Muscle of leg (tissue), 11 donors: ENCODE measurements around the gene MYL9. TPM values are rescaled to one million over a fixed set of nuclear protein-coding genes. Genes with fewer than 3 reads are reported as not detected.
A peak's percentile ranks its signal among the peaks of the same experiment; 100 is the strongest.

Experiments
- DNase-seq: peaks from one replicate; pipeline ENCODE4 v3.0.0; 2013
- H3K27ac ChIP-seq: one replicate; pipeline ENCODE4 v1.5.1; 2013; ENCODE audit warnings: mild to moderate bottlenecking, low read length, control low read depth
- H3K27me3 ChIP-seq: one replicate; pipeline ENCODE4 v1.6.1; 2013; ENCODE audit warnings: low read length; ENCODE audit not compliant: control insufficient read depth, insufficient read depth
- H3K36me3 ChIP-seq: one replicate; pipeline ENCODE4 v1.6.1; 2013; ENCODE audit warnings: low read length; ENCODE audit not compliant: control insufficient read depth, insufficient read depth
- H3K4me1 ChIP-seq: one replicate; pipeline ENCODE4 v1.6.1; 2013; ENCODE audit warnings: low read length; ENCODE audit not compliant: control insufficient read depth, insufficient read depth
- H3K4me3 ChIP-seq: one replicate; pipeline ENCODE4 v1.5.1; 2013; ENCODE audit warnings: low read length, control low read depth
- H3K9me3 ChIP-seq: replicated peaks from 2 replicates; pipeline ENCODE4 v1.6.1; 2013; ENCODE audit warnings: low read depth, low read length; ENCODE audit not compliant: control insufficient read depth
- WGBS: methylation state at CpG from one replicate; pipeline ENCODE4 v1.1.5; 2013; ENCODE audit warnings: missing lambda C conversion rate; ENCODE audit not compliant: insufficient coverage; 5-methylcytosine and 5-hydroxymethylcytosine counted together
- polyA plus RNA-seq, 8 donors: library from polyadenylated mRNA; unstranded; fragments of 120-200 nt; gene quantifications; one replicate each; pipeline versions ENCODE4 v1.2.1 to v1.2.3, GENCODE V29; 2013; ENCODE audit warnings: inconsistent platforms in 1 of 8, low replicate concordance in 1 of 8; ENCODE audit not compliant: insufficient read length in 8 of 8, insufficient read depth in 1 of 8
- total RNA-seq: library from RNA; stranded (reverse); fragments of 120-200 nt; gene quantifications from one replicate; pipeline ENCODE4 v1.2.4, GENCODE V29; 2013

The MYL9 gene
- total and polyA plus RNA-seq, 9 donors = 162 to 621 (median 456) TPM

GRCh38 chr20:36569847-36570429 lies 28.6 kb downstream of the MYL9 start:
- WGBS = 67% methylated on average over 6 of the region's 7 CpGs
- H3K36me3 ChIP-seq = no peaks in the 10 kb centered on the region
- H3K9me3 ChIP-seq = peaks cover 8% of the 10 kb centered on the region
- H3K4me3 ChIP-seq = no peak overlapping the region
- peaks cover 12% of the 10 kb centered on the region for H3K4me1 ChIP-seq
- DNase-seq = no peak
- no peak overlapping the region for H3K27ac ChIP-seq
- no peaks in the 10 kb centered on the region for H3K27me3 ChIP-seq

- DNase-seq = no peak
- Histone ChIP-seq H3K4me3 (no peak overlapping the region), H3K27me3 (no peaks in the 10 kb centered on the region), H3K9me3 (no peaks in the 10 kb centered on the region), H3K27ac (peak overlapping the region; percentile 92), H3K36me3 (no peaks in the 10 kb centered on the region), H3K4me1 (peaks cover 28% of the 10 kb centered on the region)
- 36% methylated on average over 9 of the region's 17 CpGs for WGBS
These were observed 30.5 kb downstream of the MYL9 start for GRCh38 chr20:36571564-36572504.

- Histone ChIP-seq H3K4me1 (peaks cover 28% of the 10 kb centered on the region), H3K4me3 (peak overlapping the region; percentile 56), H3K27ac (peak overlapping the region; percentile 92), H3K9me3 (no peaks in the 10 kb centered on the region), H3K27me3 (no peaks in the 10 kb centered on the region), H3K36me3 (no peaks in the 10 kb centered on the region)
- 12% methylated on average over 20 of the region's 20 CpGs for WGBS
- DNase-seq = peak; percentile 52
These were observed 31.4 kb downstream of the MYL9 start for GRCh38 chr20:36572701-36573102.

- Histone ChIP-seq H3K36me3 (peaks cover under 1% of the 10 kb centered on the region), H3K27me3 (no peaks in the 10 kb centered on the region), H3K4me1 (peaks cover 28% of the 10 kb centered on the region), H3K9me3 (no peaks in the 10 kb centered on the region), H3K27ac (peak within 1 kb of the TSS; percentile 95), H3K4me3 (peak within 1 kb of the TSS; percentile 96)
- peak; percentile 94 for DNase-seq
- WGBS = 1% methylated on average over 68 of the region's 80 CpGs
These were observed 31.9 kb downstream of the MYL9 start, which contains the start of gene TGIF2 for GRCh38 chr20:36573103-36573797. Gene TGIF2, plus strand, starts transcription at chr20:36573597. Its CDS starts 5,178 bp downstream, at chr20:36578775.

GRCh38 chr20:36573798-36574365 lies 32.6 kb downstream of the MYL9 start:
- 0% methylated on average over 31 of the region's 53 CpGs for WGBS
- peak; percentile 71 for DNase-seq
- peak overlapping the region; percentile 96 for H3K4me3 ChIP-seq
- H3K27ac ChIP-seq = peak overlapping the region; percentile 95
- H3K27me3 ChIP-seq = no peaks in the 10 kb centered on the region
- no peaks in the 10 kb centered on the region for H3K9me3 ChIP-seq
- peaks cover 7% of the 10 kb centered on the region for H3K36me3 ChIP-seq
- H3K4me1 ChIP-seq = peaks cover 28% of the 10 kb centered on the region

- Histone ChIP-seq H3K27me3 (no peaks in the 10 kb centered on the region), H3K4me3 (peak overlapping the region; percentile 96), H3K9me3 (no peaks in the 10 kb centered on the region), H3K4me1 (peaks cover 28% of the 10 kb centered on the region), H3K36me3 (peaks cover 12% of the 10 kb centered on the region), H3K27ac (peak overlapping the region; percentile 95)
- WGBS = under 1% methylated on average over 47 of the region's 69 CpGs
- DNase-seq = peak; percentile 66
These were observed 33.2 kb downstream of the MYL9 start for GRCh38 chr20:36574366-36575135.

- 10% methylated on average over 1 of the region's 1 CpG for WGBS
- H3K27ac ChIP-seq = no peak overlapping the region
- H3K4me1 ChIP-seq = peaks cover 28% of the 10 kb centered on the region
- DNase-seq = no peak
- H3K4me3 ChIP-seq = no peak overlapping the region
- H3K9me3 ChIP-seq = no peaks in the 10 kb centered on the region
- H3K36me3 ChIP-seq = peaks cover 26% of the 10 kb centered on the region
- no peaks in the 10 kb centered on the region for H3K27me3 ChIP-seq
These were observed 34.7 kb downstream of the MYL9 start for GRCh38 chr20:36576081-36576445.

GRCh38 chr20:36578356-36579041 lies 37.2 kb downstream of the MYL9 start:
- Histone ChIP-seq H3K4me3 (no peak overlapping the region), H3K9me3 (no peaks in the 10 kb centered on the region), H3K27ac (no peak overlapping the region), H3K4me1 (peaks cover 19% of the 10 kb centered on the region), H3K36me3 (peaks cover 48% of the 10 kb centered on the region), H3K27me3 (no peaks in the 10 kb centered on the region)
- WGBS = 87% methylated on average over 10 of the region's 15 CpGs
- no peak for DNase-seq

- no peaks in the 10 kb centered on the region for H3K9me3 ChIP-seq
- H3K4me3 ChIP-seq = no peak overlapping the region
- peaks cover 14% of the 10 kb centered on the region for H3K4me1 ChIP-seq
- no peak overlapping the region for H3K27ac ChIP-seq
- H3K36me3 ChIP-seq = peaks cover 57% of the 10 kb centered on the region
- H3K27me3 ChIP-seq = no peaks in the 10 kb centered on the region
- DNase-seq = no peak
- no CpG with 5 or more reads among the region's 2 CpGs for WGBS
These were observed 38.8 kb downstream of the MYL9 start for GRCh38 chr20:36579996-36580545.
